ENCODE data around the gene EMC8.
"Not testable (repeated sequence)": the region's sequence is repeated elsewhere in the genome, so short reads cannot be mapped to it uniquely, and the experiment has no call there.

The EMC8 gene

DNA sequence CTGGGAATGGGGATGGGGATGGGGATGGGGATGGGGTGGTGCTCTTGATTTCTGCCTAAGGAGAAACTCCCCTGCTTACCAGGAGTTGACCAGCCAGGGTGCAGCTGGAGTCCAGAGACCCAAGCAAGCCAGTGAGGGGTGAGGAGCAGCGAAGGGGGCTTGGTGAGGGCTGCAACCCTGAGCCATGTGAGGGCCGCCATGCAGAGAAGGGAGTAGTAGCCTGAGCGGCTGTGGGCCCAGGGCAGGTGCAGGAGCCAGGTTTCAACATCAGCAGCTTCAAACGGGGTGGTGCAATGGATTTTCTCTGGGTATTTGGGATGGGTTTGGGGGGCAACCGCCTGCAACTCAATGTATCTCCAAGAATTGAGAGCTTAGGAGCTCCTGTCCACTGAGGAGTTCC lies 35.4 kb upstream of the EMC8 start:
- no peak for DNase-seq (ENCODE audit: low spot score)

DNA sequence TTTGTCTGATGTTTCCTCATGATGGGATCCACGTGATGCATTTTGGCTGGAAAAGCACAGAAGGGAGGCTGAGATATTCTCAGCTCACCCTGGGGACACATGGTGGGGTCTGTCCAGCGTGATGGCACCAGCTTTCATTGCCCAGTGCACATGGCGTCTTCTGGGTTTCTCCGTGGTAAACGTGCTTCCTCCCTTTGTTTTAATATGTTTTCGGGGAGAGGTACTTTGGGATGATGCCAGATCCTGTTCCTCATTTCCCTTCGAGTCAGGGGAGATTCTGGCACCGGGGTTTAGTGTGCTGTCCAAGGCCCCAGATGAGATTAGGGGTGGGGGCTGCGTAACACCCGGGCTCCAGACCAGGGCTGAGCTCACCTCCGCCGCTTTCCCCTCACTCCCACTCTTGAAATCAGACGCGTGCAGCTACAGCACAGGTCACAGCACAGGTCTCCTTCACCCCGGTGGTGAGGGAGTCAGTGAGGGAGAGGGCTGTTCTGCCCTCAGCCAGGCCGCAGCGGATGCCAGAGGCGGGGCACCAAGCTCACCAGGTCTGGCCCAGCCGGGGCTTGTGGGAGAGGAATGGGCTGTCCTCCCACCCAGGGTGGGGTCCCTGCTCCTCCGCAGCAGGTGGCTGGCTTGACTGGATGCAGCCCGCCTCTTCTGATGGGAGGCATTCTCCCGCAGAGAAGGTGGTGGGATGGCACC lies 34.0 kb upstream of the EMC8 start:
- no peak for DNase-seq (ENCODE audit: low spot score)

DNA sequence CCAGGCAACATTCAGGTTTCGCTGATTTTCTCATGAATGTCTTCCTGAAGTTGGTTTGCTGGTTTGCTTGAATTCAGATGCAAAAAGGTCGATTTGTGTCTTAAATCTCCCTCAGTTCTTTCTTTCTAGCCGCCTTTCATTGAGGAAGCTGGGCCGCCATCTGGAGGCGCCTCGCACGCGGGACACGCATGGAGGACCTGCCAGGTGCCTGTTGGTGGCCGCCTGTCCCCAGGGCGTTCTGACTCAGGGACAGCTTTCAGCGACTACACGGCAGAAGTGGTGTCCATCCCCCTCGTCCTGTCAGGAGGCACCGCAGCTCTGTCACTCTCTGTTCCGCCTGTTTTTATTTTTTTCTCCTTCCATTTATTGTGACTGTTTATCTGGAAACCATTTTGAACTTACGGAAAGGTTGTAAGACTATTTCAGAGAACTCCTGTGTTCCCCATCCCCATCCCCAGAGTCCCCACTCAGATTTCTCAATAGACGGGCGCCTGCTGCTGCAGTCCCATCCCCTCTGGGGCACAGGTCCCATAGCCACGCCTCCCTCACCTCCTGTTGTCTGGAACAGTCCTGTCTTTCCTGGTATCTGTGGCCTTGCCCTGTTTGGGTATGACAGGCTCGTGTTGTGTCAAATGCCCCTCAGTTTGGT lies 33.4 kb upstream of the EMC8 start:
- no peak for DNase-seq (ENCODE audit: low spot score)

DNA sequence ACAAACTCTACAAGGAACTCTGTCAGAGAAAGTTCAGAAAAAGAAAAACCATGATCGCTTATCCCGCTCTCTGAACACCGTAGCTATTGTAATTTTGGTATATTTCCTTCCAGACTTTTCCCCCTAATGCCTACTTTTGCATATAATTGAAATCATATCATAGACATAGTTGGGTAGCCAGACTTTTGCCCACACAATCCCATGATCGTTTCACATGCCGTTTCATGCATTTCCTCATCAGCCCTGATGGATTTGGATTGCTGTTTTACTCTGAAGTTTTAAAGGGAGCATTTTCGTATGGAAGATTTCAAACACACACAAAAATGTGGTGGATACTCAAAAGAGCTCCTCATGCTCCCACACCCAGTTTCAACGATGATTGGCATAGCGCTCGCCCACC lies 31.5 kb upstream of the EMC8 start:
- DNase-seq (ENCODE audit: low spot score) = no peak

DNA sequence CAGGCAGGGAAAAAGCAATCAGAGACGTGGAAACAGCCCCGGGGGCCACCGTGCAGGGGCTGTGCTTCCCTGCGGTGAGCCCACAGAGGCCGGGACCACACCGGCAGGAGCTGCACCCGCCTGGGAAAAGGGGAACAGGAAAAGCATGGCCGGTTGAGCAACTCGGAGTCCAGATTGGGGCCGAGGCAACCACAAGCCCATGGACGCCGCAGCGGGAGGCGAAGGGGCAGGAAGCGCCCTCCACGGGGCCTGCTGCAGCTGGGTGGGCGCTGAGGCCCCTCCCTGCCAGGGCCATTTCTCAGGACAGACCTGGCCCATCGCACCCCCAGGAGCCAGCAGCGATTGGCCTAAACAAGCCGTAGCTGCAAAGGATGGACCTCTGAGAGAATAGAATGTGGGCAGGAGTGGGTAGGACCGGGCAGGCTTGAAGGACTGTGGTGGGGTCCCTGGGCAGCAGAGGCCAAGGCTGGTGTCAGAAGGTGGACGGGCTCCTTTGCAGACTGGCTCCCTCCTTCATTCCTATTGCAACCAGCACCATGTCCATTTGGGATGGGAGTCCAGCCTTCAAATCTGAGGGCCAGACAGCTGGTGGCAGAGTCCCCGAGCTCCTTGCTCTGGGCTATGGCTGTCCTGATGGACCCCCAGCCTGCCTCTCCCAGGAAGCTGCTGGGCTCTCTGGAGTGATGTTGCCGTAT lies 30.6 kb upstream of the EMC8 start:
- DNase-seq (ENCODE audit: low spot score) = no peak

DNA sequence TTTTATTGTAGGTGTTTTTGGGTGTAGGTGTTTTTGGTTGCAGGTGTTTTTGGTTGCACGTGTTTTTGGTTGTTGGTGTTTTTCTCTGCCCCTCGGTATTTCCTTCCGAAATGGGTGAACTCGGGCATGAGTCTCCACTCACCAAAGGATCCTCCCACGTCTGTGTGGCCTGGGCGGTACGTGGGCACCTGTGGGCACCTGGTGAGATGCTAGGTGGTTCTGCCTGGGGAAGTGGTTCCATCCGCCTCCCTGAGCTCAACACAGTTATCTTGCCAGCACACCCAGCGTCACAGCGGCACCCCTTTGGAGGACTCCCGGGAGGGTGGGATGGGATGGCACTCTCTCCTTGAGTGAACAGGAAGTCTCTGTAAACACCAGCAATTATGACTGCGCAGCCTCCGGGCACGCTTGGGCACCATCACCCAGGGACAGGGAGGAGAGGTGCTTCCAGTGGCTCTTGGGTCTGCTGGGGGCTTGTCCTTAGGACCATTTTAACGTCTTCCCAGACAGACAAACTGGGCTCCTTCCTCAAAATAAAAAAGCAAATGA lies 29.9 kb upstream of the EMC8 start:
- no peak for DNase-seq (ENCODE audit: low spot score)

DNA sequence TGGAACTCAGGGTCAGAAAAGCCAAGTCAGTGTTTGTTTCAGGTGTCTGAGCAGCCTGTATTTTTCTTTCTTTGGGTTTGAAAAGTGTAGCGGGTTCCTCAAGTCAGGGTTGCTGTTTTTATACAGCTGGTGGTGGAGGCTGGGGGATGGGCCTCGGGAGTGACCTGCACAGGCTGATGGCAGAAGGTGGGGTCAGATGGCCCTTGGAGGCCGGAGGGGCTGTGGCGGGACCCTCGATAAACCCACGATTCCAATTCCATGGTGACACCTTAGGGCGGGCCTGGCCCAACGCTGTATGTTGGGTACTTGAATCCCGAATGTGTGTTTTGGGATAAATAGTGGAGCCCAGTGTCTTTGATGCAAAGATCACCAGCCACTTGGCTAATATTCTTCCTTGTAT lies 28.8 kb upstream of the EMC8 start:
- DNase-seq (ENCODE audit: low spot score) = no peak

DNA sequence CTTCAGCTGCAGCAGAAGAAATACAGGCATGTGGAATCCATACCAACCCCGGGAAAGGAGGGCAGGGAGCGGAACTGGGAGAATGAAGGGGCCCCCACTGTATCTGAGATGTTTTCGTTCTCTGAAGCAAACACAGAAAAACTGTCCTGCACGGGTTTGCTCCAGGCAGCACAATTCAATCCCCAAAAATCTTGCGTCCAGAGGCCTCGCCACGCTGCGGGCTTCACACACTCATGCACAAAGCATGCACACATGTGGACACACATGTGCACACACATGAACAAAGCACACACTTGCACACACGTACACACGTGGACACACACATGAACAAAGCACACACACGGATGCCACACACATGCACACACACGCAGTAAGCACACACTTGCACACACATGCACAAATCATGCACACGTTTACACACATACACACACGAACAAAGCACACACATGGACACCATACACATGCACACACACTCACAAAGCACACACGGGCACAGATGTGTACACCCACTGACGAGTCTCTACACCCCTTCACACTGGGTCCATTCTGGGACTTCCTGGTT lies 27.4 kb upstream of the EMC8 start:
- no peak for DNase-seq (ENCODE audit: low spot score)

DNA sequence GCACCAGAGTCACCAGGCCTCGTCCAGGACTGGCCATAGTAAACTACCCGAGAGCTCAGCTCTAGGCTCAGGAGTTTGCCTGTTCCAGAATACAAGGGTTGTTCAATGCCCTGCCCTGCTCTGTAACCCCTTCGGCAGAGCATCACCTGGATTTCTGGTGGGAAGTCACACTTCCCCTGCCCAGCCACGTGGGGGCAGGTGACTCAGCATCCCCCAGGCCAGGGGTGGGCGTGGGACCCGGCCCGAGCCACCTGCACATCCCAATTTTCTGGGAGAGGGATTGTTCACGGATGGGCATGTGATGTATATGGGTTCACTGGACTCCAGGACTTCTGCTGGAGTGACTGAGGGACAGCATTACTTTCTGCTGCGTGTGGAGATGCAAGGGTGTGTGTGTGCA lies 26.0 kb upstream of the EMC8 start:
- no peak for DNase-seq (ENCODE audit: low spot score)

DNA sequence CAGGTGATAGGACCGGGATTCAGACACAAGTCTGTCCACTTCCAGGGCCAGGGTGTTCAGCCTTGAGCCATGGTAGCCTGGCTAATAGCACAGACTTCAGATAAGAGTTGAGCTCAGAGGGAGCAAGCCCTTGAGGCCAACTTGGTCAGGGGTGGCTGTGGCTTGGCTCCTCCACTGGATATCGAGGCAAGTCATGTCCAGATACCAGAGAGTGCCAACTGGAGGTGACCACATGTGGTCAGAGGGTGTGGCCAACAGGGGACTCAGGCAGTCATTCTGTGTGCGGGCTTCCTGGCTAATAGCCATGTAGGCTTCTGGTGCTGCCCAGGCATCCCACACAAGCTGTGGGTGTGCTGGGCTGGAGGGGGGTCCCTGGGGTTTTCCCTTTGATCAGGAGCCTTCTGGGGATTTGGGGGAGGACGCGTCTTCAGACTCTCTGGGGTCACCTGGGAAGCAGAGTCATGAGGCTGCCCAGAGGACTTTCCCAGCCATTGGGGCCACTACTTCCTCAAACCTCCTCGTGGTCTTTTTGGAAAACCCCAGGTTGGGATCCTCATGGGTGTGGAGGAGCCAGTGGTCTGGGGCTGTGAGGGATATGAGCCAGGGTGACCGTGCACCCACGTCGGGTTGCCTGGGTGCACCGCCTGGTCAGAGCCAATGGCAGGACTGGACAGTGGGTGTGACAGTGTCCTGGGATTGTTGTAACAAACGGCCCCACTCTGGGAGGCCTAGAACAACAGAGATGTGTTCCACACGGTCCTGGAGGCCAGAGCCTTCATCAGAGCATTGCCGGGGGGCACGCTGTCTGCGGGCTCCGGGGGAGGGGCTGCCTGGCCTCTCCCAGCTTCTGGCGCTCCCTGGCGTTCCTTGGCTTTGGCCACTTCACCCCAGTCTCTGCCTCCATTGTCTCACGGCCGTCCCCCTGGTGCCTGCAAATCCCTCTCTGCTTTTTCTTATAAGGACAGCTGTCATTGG lies 25.1 kb upstream of the EMC8 start:
- DNase-seq (ENCODE audit: low spot score) = no peak

DNA sequence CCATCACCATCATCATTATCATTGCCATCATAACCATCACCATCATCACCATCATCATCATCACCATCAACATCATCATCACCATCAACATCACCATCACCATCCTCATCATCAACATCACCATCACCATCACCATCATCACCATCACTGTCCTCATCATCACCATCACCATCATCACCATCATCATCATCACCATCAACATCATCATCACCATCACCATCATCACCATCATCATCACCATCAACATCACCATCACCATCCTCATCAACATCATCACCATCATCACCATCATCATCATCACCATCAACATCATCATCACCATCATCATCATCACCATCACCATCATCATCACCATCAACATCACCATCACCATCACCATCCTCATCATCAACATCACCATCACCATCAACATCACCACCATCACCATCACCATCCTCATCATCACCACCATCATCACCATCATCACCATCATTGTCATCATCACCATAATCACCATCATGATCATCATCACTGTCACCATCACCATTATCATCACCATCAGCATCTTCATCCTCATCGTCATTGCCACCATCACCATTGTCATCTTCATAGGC lies 24.1 kb upstream of the EMC8 start:
- no peak for DNase-seq (ENCODE audit: low spot score)

DNA sequence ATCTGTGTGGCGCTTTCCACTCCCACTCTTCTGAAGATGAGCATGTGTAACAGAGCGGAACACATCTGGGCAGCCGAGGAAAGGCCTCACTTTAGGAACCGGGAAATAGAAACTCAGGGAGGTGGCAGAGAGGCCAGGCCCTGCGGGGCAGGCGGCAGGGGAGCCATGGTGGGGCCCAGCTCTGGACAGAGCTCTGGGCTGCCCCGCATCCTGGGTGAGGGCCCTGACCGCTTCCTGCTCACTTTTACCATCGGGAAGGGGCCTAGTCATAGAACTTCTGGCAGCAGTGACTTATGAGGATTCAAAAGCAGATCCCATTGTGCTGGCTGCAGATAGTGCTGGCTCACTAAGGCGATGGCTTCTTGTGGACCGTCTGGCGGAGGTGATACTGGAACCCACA lies 22.8 kb upstream of the EMC8 start:
- no peak for DNase-seq (ENCODE audit: low spot score)

DNA sequence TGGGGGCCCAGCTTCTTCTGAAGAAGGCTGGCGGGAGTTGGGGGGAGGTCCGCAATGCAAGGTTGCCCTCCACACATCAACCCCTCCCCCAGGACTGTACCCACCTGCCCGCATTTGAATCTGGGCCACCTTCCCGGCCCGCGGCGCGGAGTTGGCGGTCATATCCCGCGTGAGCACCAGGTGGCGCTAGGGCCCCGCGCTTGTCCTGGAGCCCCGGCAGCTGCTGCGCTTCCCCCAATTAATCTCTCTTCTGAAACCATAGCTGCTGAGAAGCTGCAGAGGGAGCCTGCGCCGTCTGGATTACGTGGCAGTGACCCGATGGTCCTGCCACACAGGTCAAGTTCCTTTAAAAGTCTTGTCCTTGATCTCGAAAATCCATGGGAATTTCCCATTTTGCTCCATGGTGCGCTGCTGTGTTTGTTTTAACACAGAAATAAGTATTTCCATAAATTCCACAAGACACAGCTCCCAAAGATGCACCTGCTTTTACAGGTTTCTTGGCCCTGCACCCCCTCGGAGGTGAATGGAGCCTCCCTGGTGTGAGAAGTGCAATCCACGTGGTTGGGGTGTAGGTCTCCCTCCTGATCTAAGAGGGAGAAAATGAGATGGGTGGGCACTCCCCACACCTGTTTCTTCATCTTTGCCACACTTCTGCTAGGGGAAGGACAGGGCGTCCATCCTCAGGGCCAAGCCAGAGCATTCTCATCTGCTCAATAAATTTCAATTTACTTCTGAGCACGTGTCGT lies 22.2 kb upstream of the EMC8 start:
- DNase-seq (ENCODE audit: low spot score) = peak; percentile 67

DNA sequence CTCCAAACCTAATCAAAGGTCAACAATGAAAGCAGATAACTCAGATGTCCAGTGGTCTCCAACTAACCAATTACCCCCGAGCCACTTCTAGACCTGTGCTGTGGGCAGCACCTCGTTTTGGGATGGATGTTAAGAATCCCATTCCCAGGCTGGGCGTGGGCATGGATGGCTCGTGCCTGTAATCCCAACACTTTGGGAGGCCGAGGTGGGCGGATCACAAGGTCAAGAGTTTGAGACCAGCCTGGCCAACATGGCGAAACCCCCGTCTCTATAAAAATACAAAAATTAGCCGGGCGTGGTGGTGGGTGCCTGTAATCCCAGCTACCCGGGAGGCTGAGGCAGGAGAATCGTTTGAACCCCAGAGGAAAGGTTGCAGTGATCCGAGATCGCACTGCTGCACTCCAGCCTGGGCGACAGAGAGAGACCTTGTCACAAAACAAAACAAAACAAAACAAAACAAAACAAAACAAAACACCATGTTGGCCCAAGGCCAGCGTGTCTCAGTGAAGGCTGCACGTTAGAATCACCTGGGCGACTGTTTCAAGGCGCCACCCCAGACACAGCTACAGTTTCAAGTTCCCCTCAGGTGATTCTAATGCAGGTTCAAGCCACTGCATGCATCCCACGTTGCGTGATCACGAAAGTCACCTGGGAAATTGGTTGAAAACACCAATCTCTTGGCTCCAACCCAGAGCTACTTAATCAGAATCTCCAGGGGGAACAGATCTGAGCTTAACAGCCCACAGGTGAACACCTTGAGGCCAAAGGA lies 21.4 kb upstream of the EMC8 start:
- no peak for DNase-seq (ENCODE audit: low spot score)

DNA sequence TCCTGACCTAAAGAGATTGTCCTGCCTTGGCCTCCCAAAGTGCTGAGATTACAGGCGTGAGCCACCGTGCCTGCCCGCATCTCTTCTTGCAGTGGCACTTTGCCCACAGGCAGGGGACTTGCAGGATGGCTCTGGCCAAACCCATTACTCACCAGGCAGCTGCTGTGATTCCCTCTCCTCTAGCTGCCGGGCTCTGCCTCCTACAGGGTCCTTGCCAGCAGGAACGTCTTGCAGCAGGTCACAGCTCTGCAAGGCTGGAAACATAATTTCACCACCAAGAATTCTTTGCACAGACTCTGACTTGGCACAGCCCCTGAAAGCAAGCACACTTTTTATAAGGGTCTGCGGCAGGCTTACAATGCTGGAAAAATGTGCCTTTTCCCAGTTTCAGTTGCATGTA lies 20.4 kb upstream of the EMC8 start:
- no peak for DNase-seq (ENCODE audit: low spot score)

DNA sequence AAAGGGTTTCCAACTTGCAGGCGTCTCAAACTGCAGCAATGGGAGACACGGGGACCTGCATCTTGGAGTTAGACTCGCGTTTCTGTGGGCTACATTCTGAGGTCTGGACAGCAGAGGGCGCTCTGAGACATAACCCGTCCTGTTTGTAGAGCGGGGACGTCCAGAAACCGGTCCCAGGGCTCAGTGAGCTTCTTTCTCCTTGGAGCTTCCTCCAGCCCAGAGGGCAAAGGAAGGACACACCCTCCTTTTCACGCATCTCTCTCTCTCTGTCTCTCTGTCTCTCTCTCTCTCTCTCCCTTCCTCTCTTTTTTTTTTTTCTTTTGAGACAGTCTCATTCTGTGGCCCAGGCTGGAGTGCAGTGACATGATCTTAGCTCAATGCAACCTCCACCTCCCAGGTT lies 19.9 kb upstream of the EMC8 start:
- DNase-seq (ENCODE audit: low spot score) = peak; percentile 67

DNA sequence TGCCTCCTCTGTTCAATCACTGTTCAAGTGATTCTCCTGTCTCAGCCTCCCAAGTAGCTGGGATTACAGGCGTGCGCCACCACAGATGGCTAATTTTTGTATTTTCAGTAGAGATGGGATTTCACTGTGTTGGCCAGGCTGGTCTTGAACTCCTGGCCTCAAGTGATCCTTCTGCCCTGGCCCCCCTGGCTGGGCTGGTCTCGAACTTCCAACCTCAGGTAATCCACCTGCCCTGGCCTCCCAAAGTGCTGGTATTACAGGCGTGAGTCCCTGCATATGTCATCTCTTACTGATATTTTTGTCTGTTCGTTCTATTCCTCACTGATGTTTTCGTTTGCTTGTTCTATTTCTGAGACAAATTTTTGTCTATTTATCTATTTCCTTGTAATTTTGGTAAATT lies 17.9 kb upstream of the EMC8 start:
- not testable (repeated sequence) for DNase-seq (ENCODE audit: low spot score)

DNA sequence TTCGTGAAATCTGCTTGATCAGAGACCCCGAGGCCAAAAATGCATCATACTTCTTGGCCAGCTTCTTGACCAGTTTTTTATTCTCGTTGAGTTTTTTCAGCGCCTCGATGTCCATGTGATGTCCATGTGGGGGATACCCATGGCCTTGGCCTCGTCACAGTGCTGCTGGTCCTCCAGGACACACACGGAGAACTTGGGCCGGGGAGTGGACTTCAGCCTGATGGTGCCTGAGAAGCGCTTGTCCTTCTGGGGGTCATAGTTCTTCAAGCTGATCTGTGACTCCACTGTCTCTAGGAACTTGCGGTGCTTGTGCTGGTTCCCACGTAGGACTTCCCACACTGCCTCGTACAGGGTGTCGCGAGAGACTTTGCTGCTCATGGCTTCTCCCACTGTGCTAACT lies 16.8 kb upstream of the EMC8 start:
- no peak for DNase-seq (ENCODE audit: low spot score)

DNA sequence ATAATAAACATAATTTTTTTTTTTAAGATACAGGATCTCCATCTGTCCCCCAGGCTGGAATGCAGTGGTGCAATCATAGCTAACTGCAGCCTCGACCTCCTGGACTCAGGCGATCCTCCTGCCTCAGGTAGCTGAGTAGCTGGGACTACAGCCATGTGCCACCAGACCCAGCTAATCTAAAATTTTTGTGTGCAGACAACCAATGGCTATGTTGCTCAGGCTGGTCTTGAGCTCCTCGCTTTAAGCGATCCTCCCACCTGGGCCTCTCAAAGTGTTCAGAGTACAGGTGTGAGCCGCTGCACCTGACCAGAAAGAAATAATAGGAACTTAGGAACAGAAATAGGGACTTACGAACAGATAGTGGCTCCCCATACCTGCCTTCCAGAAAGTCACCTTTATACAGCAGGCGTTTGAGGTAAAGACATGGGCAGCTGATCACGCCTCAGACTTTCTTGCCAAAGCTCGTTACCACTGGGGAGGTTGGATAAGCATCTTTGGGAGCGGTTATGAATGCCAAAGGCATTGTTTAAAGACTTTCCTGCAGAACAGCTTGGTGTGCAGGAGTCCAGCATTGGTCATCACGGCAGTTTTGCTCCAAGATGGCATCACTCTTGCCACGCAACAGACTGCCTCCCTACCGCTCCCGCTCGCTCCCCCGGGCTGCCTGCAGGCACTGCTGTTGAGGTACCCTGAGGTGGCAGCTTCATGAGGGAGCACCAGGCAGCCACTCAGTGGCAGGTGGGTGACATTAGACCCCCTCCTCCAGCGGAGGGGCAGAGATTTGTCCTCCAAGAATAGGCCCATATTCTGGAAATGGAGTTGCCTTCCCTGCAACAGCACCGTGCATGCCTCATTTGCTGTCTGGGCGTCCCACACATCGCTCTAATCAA lies 13.7 kb upstream of the EMC8 start:
- DNase-seq (ENCODE audit: low spot score) = no peak

All from COLO829 (cell line).